Measurements from ENCODE around the gene SGK1. TPM values are rescaled to one million over a fixed set of nuclear protein-coding genes. Genes with fewer than 3 reads are reported as not detected.
"Not testable (repeated sequence)": the region's sequence is repeated elsewhere in the genome, so short reads cannot be mapped to it uniquely, and the experiment has no call there.

The SGK1 gene
- total RNA-seq, 2 donors from 2014 or later: 9.7 to 13.0 TPM

DNA sequence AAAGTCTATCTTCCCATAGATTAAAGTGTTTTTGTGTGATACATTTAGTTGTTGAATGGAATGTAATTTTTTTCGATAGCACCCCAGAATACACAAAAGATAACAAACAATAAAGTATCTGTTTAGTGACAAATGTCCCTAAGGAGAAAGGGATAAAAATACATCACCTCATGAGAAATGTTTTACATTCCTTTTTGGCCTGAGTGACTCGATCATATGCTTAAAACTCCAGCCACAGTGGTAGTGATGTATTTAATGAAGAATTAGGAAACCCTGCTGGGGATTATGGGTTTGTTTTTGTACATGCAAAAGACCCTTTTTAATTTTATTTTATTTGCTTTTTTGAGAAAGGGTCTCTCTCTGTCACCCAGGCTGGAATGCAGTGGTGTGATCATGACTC, 4.3 kb upstream of the SGK1 start:
- H3K27ac ChIP-seq (ENCODE audit: low read depth, low read length): no peak overlapping the region
- no peaks in the 10 kb centered on the region for H3K36me3 ChIP-seq (ENCODE audit: control insufficient read depth, insufficient read depth, low read length)
- H3K4me1 Mint-ChIP-seq: peaks cover 11% of the 10 kb centered on the region
- no peaks in the 10 kb centered on the region for H3K36me3 Mint-ChIP-seq (ENCODE audit: low read depth)
- H3K4me1 ChIP-seq (ENCODE audit: control insufficient read depth, insufficient read depth, low read length): peaks cover 3% of the 10 kb centered on the region
- 95 to 100% methylated on average over 1 of the region's 2 CpGs for WGBS, 2 experiments (ENCODE audit: insufficient coverage in 1 of 2, insufficient read length in 1 of 2)
- no peak for TF ChIP-seq CTCF (conservative IDR thresholded peaks at IDR 0.05)
- no peaks in the 10 kb centered on the region for H3K9me3 ChIP-seq (ENCODE audit: control insufficient read depth, low read length)
- peaks cover 39% of the 10 kb centered on the region for H3K27me3 Mint-ChIP-seq (ENCODE audit: insufficient read depth)
- peaks cover 1% of the 10 kb centered on the region for H3K9me3 Mint-ChIP-seq
- no peak overlapping the region for H3K4me3 ChIP-seq (ENCODE audit: low read length)
- H3K27me3 ChIP-seq (ENCODE audit: control insufficient read depth, insufficient read depth, low read length, poor library complexity, severe bottlenecking): peaks cover 37% of the 10 kb centered on the region
- H3K9ac ChIP-seq (ENCODE audit: extremely low read depth, low read length, poor library complexity, severe bottlenecking): no peak overlapping the region
- no peak overlapping the region for H3K27ac Mint-ChIP-seq
- DNase-seq: no peak
- H3K4me3 Mint-ChIP-seq: no peak overlapping the region

- Histone ChIP-seq H3K36me3 (ENCODE audit: control insufficient read depth, insufficient read depth, low read length) (no peaks in the 10 kb centered on the region), H3K27me3 (ENCODE audit: control insufficient read depth, insufficient read depth, low read length, poor library complexity, severe bottlenecking) (peaks cover 47% of the 10 kb centered on the region), H3K4me3 (ENCODE audit: low read length) (no peak overlapping the region), H3K27ac (ENCODE audit: low read depth, low read length) (no peak overlapping the region), H3K9ac (ENCODE audit: extremely low read depth, low read length, poor library complexity, severe bottlenecking) (no peak overlapping the region), H3K9me3 (ENCODE audit: control insufficient read depth, low read length) (no peaks in the 10 kb centered on the region), H3K4me1 (ENCODE audit: control insufficient read depth, insufficient read depth, low read length) (peaks cover 5% of the 10 kb centered on the region)
- Mint-ChIP-seq H3K4me3 (no peak overlapping the region), H3K27me3 (ENCODE audit: insufficient read depth) (peaks cover 44% of the 10 kb centered on the region), H3K27ac (no peak overlapping the region), H3K36me3 (ENCODE audit: low read depth) (no peaks in the 10 kb centered on the region), H3K4me1 (peaks cover 16% of the 10 kb centered on the region), H3K9me3 (no peaks in the 10 kb centered on the region)
- TF ChIP-seq CTCF (conservative IDR thresholded peaks at IDR 0.05): no peak
- WGBS, 2 experiments (ENCODE audit: insufficient coverage in 1 of 2, insufficient read length in 1 of 2): 63 to 85% methylated on average over 1 to 3 of the region's 3 CpGs
- no peak for DNase-seq
Observed at GRCh38 chr6:134321246-134321645, 3.3 kb upstream of the SGK1 start.

GRCh38 chr6:134319686-134320085, 1.8 kb upstream of the SGK1 start:
- not testable (repeated sequence) for H3K36me3 Mint-ChIP-seq (ENCODE audit: low read depth); H3K27ac ChIP-seq (ENCODE audit: low read depth, low read length); H3K36me3 ChIP-seq (ENCODE audit: control insufficient read depth, insufficient read depth, low read length); H3K9ac ChIP-seq (ENCODE audit: extremely low read depth, low read length, poor library complexity, severe bottlenecking); H3K27ac Mint-ChIP-seq; H3K4me1 ChIP-seq (ENCODE audit: control insufficient read depth, insufficient read depth, low read length); DNase-seq; H3K4me3 ChIP-seq (ENCODE audit: low read length); H3K9me3 ChIP-seq (ENCODE audit: control insufficient read depth, low read length); H3K4me3 Mint-ChIP-seq; H3K9me3 Mint-ChIP-seq
- H3K4me1 Mint-ChIP-seq: peaks cover 16% of the 10 kb centered on the region
- H3K27me3 ChIP-seq (ENCODE audit: control insufficient read depth, insufficient read depth, low read length, poor library complexity, severe bottlenecking): peaks cover 50% of the 10 kb centered on the region
- 83 to 100% methylated on average over 1 to 2 of the region's 2 CpGs for WGBS, 2 experiments (ENCODE audit: insufficient coverage in 1 of 2, insufficient read length in 1 of 2)
- peaks cover 48% of the 10 kb centered on the region for H3K27me3 Mint-ChIP-seq (ENCODE audit: insufficient read depth)

GRCh38 chr6:134318974-134319281, 1.0 kb upstream of the SGK1 start:
- H3K9me3 ChIP-seq (ENCODE audit: control insufficient read depth, low read length): no peaks in the 10 kb centered on the region
- no peak for DNase-seq
- peaks cover 16% of the 10 kb centered on the region for H3K4me1 Mint-ChIP-seq
- no CpG with 5 or more reads among the region's 1 CpG for WGBS, 2 experiments (ENCODE audit: insufficient coverage in 1 of 2, insufficient read length in 1 of 2)
- H3K9ac ChIP-seq (ENCODE audit: extremely low read depth, low read length, poor library complexity, severe bottlenecking): no peak overlapping the region
- peaks cover 5% of the 10 kb centered on the region for H3K4me1 ChIP-seq (ENCODE audit: control insufficient read depth, insufficient read depth, low read length)
- H3K9me3 Mint-ChIP-seq: no peaks in the 10 kb centered on the region
- peaks cover 52% of the 10 kb centered on the region for H3K27me3 Mint-ChIP-seq (ENCODE audit: insufficient read depth)
- TF ChIP-seq CTCF (conservative IDR thresholded peaks at IDR 0.05): no peak
- H3K27ac ChIP-seq (ENCODE audit: low read depth, low read length): no peak overlapping the region
- peaks cover 51% of the 10 kb centered on the region for H3K27me3 ChIP-seq (ENCODE audit: control insufficient read depth, insufficient read depth, low read length, poor library complexity, severe bottlenecking)
- no peak overlapping the region for H3K4me3 ChIP-seq (ENCODE audit: low read length)
- no peak overlapping the region for H3K4me3 Mint-ChIP-seq
- no peaks in the 10 kb centered on the region for H3K36me3 Mint-ChIP-seq (ENCODE audit: low read depth)
- no peak overlapping the region for H3K27ac Mint-ChIP-seq
- no peaks in the 10 kb centered on the region for H3K36me3 ChIP-seq (ENCODE audit: control insufficient read depth, insufficient read depth, low read length)

Measured in endodermal cell (in vitro differentiated cells).